Ovary (tissue), 9 donors: Measurements from ENCODE around the gene RAB41. TPM values are rescaled to one million over a fixed set of nuclear protein-coding genes. Genes with fewer than 3 reads are reported as not detected.

ENCODE experiments used
- DNase-seq, 5 donors: peaks; one replicate each; pipeline ENCODE4 v3.0.0-alpha.2; 2019 to 2020
- H3K27ac ChIP-seq, 2 donors: fragments of 200-600 bp; one replicate each; pipeline versions ENCODE4 v1.5.1 to v1.8.0; 2019 to 2022
- H3K27me3 ChIP-seq: fragments of 200-600 bp; one replicate; pipeline ENCODE4 v1.8.0; 2022
- H3K36me3 ChIP-seq: fragments of 200-600 bp; sonication (generic); one replicate; pipeline ENCODE4 v1.5.1; 2019
- H3K4me1 ChIP-seq: one replicate; pipeline ENCODE4 v1.8.1; 2013; ENCODE audit warnings: mild to moderate bottlenecking, moderate library complexity; ENCODE audit not compliant: insufficient read depth
- H3K4me3 ChIP-seq: fragments of 200-600 bp; sonication (generic); one replicate; pipeline ENCODE4 v1.5.1; 2017
- H3K9me3 ChIP-seq, 2 donors: fragments of 200-600 bp in 1 of 2; sonication (generic) in 1 of 2; one replicate each; pipeline versions ENCODE4 v1.5.1 to v1.8.1; 2013 to 2019; ENCODE audit warnings: mild to moderate bottlenecking in 1 of 2, moderate library complexity in 1 of 2
- EP300 ChIP-seq: sonication (generic); formaldehyde crosslinking; IDR thresholded peaks from one replicate; pipeline ENCODE4 v1.6.1; 2017; ENCODE audit warnings: antibody characterized with exemption
- POLR2A ChIP-seq: fragments of 450-650 bp; IDR thresholded peaks from one replicate; pipeline ENCODE4 v1.6.1; 2017; ENCODE audit warnings: antibody characterized with exemption, mild to moderate bottlenecking, moderate library complexity
- WGBS, 3 donors: extraction: QIAGEN DNeasy Blood & Tissue Kit in 1 of 3; methylation state at CpG; one replicate each; pipeline versions ENCODE4 v1.1.5 to v1.1.7; 2013 to 2017; 5-methylcytosine and 5-hydroxymethylcytosine counted together
- intact Hi-C, 4 donors: fragments of 100-400 bp; cut with DNase I; formaldehyde crosslinking; loops; one replicate each; pipeline versions ENCODE4 v1.11.0 to v1.15.1; 2022 to 2023
- polyA plus RNA-seq, 2 donors: library from polyadenylated mRNA; stranded (reverse); fragments of 200-250 nt in 1 of 2; fragments of 350-450 nt in 1 of 2; fragmentation: Illumina TruSeq in 1 of 2; extraction: RNeasy Lipid Tissue Mini Kit (QIAGEN cat#74804) in 1 of 2; gene quantifications; one replicate each; pipeline ENCODE4 v1.2.3, GENCODE V29; 2013 to 2014
- total RNA-seq, 7 donors: library from RNA; depleted of rRNA in 2 of 7; stranded (reverse); fragments of >200 nt in 2 of 7; fragmentation: NEBNext Ultra II Directional in 3 of 7; extraction: Animal tissue kit (Norgen Biotek cat#: 25700) in 3 of 7; gene quantifications; one replicate each; pipeline versions ENCODE4 v1.1.0 to v1.2.4, GENCODE V29; 2016 to 2023
- TF ChIP-seq, protein P1 (sequence below), 3 donors: fragments of 450-650 bp in 2 of 3; fragments of 200-600 bp in 1 of 3; IDR thresholded peaks; one replicate each; pipeline versions ENCODE4 v1.5.1 to v1.8.0; 2016 to 2022; ENCODE audit warnings: antibody characterized with exemption in 3 of 3, mild to moderate bottlenecking in 1 of 3
- donor health status: DM: no; HTN: no; CAD: no; lungs with moderate emphysema.
- donor health status: DM: no; HTN: no; CAD: no.
- donor health status: Bipolar disorder and iron deficiency.
- donor health status: DM: yes; HTN: yes; CAD: no.
- donor health status: DM: no; HTN: no; CAD: no.
- donor health status: DM: yes; HTN: yes; CAD: no.

The RAB41 gene
- total and polyA plus RNA-seq, 9 donors, result not detected

GRCh38 chrX:70279081-70279480, 2.9 kb upstream of the RAB41 start:
- H3K4me1 ChIP-seq, result no peaks in the 10 kb centered on the region
- 80 to 84% (median 82%) methylated on average over 3 of the region's 3 CpGs for WGBS, 3 donors
- peaks cover 0 to 3% of the 10 kb centered on the region in 2 donors for H3K9me3 ChIP-seq
- H3K4me3 ChIP-seq, result no peak overlapping the region
- DNase-seq, result no peak
- no peaks in the 10 kb centered on the region for H3K27me3 ChIP-seq
- intact Hi-C loops, result no loop called here
- TF ChIP-seq EP300, result no peak
- TF ChIP-seq, protein P1, sequence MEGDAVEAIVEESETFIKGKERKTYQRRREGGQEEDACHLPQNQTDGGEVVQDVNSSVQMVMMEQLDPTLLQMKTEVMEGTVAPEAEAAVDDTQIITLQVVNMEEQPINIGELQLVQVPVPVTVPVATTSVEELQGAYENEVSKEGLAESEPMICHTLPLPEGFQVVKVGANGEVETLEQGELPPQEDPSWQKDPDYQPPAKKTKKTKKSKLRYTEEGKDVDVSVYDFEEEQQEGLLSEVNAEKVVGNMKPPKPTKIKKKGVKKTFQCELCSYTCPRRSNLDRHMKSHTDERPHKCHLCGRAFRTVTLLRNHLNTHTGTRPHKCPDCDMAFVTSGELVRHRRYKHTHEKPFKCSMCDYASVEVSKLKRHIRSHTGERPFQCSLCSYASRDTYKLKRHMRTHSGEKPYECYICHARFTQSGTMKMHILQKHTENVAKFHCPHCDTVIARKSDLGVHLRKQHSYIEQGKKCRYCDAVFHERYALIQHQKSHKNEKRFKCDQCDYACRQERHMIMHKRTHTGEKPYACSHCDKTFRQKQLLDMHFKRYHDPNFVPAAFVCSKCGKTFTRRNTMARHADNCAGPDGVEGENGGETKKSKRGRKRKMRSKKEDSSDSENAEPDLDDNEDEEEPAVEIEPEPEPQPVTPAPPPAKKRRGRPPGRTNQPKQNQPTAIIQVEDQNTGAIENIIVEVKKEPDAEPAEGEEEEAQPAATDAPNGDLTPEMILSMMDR (IDR thresholded peaks at IDR 0.05), result no peak
- no peak for TF ChIP-seq POLR2A
- H3K36me3 ChIP-seq, result no peaks in the 10 kb centered on the region
- H3K27ac ChIP-seq, result no peak overlapping the region

DNA sequence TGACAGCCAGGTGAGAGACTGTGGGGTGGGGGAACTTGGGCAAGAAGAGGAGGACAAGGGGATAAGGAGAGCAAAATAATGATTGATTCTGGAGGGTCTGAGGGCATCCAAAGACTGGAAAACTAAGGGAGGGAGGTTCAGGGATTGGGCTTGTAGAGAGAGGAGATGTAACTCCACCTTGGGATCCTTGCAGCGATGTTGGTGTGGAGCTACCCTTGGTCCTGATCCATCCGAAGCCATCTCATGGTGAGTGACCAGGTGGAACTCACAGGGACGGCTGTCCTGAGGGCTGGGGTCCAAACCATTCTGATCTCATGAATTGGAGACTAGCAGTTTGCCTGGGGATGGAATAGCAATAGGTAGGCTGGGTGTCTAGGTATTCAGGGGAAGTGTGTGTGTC, 1.4 kb upstream of the RAB41 start:
- no peaks in the 10 kb centered on the region for H3K27me3 ChIP-seq
- H3K36me3 ChIP-seq, result no peaks in the 10 kb centered on the region
- no peak overlapping the region for H3K4me3 ChIP-seq
- no peaks in the 10 kb centered on the region for H3K4me1 ChIP-seq
- H3K9me3 ChIP-seq, result peaks cover 0 to 3% of the 10 kb centered on the region in 2 donors
- intact Hi-C loops, result no loop called here
- H3K27ac ChIP-seq, result no peak overlapping the region
- no peak for DNase-seq
- TF ChIP-seq POLR2A, result no peak
- TF ChIP-seq, protein P1 (IDR thresholded peaks at IDR 0.05), result no peak
- TF ChIP-seq EP300, result no peak
- 62 to 70% (median 68%) methylated on average over 3 of the region's 3 CpGs for WGBS, 3 donors

GRCh38 chrX:70289168-70289792, 7.3 kb downstream of the RAB41 start:
- Histone ChIP-seq H3K4me3 (peak overlapping the region; percentile 47), H3K27ac (peak overlapping the region; percentile 20 to 60), H3K27me3 (no peaks in the 10 kb centered on the region), H3K36me3 (no peaks in the 10 kb centered on the region), H3K4me1 (no peaks in the 10 kb centered on the region), H3K9me3 (no peaks in the 10 kb centered on the region)
- no peak for DNase-seq
- TF ChIP-seq, protein P1 (IDR thresholded peaks at IDR 0.05), result no peak
- no peak for TF ChIP-seq POLR2A
- TF ChIP-seq EP300, result no peak
- 41 to 59% (median 47%) methylated on average over 11 of the region's 11 CpGs for WGBS, 3 donors
- intact Hi-C loops, result no loop called here

DNA sequence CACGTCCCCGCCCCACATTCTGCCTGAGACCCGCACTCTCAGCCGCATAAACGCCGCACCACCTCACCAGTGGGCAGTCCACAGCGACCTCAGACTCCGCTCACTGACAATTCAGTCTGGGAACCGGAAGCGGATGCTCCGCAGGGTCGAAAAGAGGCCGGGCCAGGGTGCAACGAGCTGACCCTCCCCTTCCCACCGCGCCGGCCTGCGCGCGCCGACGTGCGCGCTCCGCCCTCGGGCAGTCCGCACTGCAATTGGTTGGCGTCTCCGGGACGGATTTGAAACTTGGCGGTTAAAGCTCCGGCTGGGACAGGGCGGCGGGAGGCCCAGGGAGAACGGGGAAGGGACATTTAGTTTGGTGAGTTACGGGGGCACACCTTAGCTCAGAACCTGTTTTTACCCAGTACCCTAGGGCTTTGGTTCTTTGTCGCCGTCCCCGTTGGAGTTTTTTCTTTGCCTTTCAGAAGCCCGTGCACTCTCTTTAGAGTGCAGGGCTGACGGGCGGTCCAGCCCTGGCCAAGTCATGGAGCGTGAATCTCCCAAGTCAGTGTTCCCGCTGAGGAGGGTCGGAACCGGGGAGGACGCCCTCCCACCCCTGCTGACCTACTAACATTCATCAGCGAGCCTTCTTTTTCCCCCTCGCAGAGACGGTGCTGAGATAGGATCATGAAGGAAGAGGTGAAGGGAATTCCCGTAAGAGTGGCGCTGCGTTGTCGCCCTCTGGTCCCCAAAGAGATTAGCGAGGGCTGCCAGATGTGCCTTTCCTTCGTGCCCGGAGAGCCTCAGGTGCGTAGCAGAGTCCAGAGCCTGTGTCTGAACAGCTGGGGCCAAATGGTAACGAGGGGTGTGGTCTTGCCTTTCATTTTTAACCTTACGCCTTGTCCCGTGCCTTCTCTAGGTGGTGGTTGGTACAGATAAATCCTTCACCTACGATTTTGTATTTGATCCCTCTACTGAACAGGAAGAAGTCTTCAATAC, 8.1 kb downstream of the RAB41 start, which contains the start of the genes KIF4A and PDZD11:
Gene KIF4A, plus strand, starts transcription at position 312 of the 978 bp plus-strand sequence. Its CDS starts 355 bp downstream, at position 667.
Gene PDZD11, minus strand, starts transcription at position 135 of the 978 bp plus-strand sequence. CDS start 586 bp downstream, outside the sequence.
- WGBS, 3 donors, result 24 to 38% (median 32%) methylated on average over 62 of the region's 62 CpGs
- H3K9me3 ChIP-seq, result no peaks in the 10 kb centered on the region
- intact Hi-C loops, result no loop called here

More for the DNA sequence above, 8.1 kb downstream of the RAB41 start, which contains the start of the genes KIF4A and PDZD11:
- TF ChIP-seq POLR2A, result no peak
- TF ChIP-seq, protein P1 (IDR thresholded peaks at IDR 0.05), result no peak
- TF ChIP-seq EP300, result no peak
- Histone ChIP-seq H3K36me3 (no peaks in the 10 kb centered on the region), H3K27me3 (no peaks in the 10 kb centered on the region), H3K4me1 (no peaks in the 10 kb centered on the region), H3K27ac (peak within 1 kb of the TSS; percentile 20 to 60), H3K4me3 (peak within 1 kb of the TSS; percentile 47)
- peak; percentile 68 to 83 (median 70) for DNase-seq
